ENCODE results near the gene GPX6. TPM values are rescaled to one million over a fixed set of nuclear protein-coding genes. Genes with fewer than 3 reads are reported as not detected.

The GPX6 gene
- total RNA-seq, 2 donors from 2014 or later: not detected

Other genes starting within 250 kb of the GPX6 start
- gene ZSCAN26, start 248.7 kb downstream of the GPX6 start, total RNA-seq: 10 to 100 TPM; 10.1 to 10.7 TPM
- 1 to 10 TPM; 4.7 to 5.9 TPM for gene PGBD1, start 234.2 kb downstream of the GPX6 start, total RNA-seq
- 1 to 10 TPM; 1.5 to 2.1 TPM for gene ZSCAN31, start 179.6 kb downstream of the GPX6 start, total RNA-seq
- 1 to 10 TPM; 3.3 to 5.2 TPM for gene ZKSCAN3, start 165.8 kb downstream of the GPX6 start, total RNA-seq
- gene ZSCAN12, start 116.0 kb downstream of the GPX6 start, total RNA-seq: 1 to 10 TPM; 5.6 to 6.4 TPM
- gene ZSCAN23, start 72.3 kb downstream of the GPX6 start, total RNA-seq: 1 to 10 TPM; 2.5 to 4.3 TPM
- not detected for gene GPX5, start 10.1 kb upstream of the GPX6 start, total RNA-seq